ENCODE results near the gene RAD50. TPM values are rescaled to one million over a fixed set of nuclear protein-coding genes. Genes with fewer than 3 reads are reported as not detected.
"Not testable (repeated sequence)": the region's sequence is repeated elsewhere in the genome, so short reads cannot be mapped to it uniquely, and the experiment has no call there.

RAD50 gene
- total RNA-seq, 2 experiments from 2014 or later, result 39.7 to 51.6 TPM

- Mint-ChIP-seq H3K4me1 (peaks cover 25% of the 10 kb centered on the region), H3K27ac (no peak overlapping the region), H3K9me3 (ENCODE audit: low read depth) (no peaks in the 10 kb centered on the region), H3K27me3 (peaks cover under 1% of the 10 kb centered on the region), H3K4me3 (no peak overlapping the region), H3K36me3 (no peaks in the 10 kb centered on the region)
- no peak for DNase-seq
- CTCF ChIA-PET, result no interaction called here
- no peak for ATAC-seq
Observed at GRCh38 chr5:132540149-132540548, 16.6 kb upstream of the RAD50 start.

GRCh38 chr5:132540764-132541163 lies 16.0 kb upstream of the RAD50 start:
- CTCF ChIA-PET, result no interaction called here
- no peaks in the 10 kb centered on the region for H3K9me3 Mint-ChIP-seq (ENCODE audit: low read depth)
- no peak for DNase-seq
- H3K4me1 Mint-ChIP-seq, result peaks cover 26% of the 10 kb centered on the region
- H3K36me3 Mint-ChIP-seq, result no peaks in the 10 kb centered on the region
- H3K4me3 Mint-ChIP-seq, result no peak overlapping the region
- no peak for ATAC-seq
- H3K27me3 Mint-ChIP-seq, result no peaks in the 10 kb centered on the region
- no peak overlapping the region for H3K27ac Mint-ChIP-seq

GRCh38 chr5:132543472-132544201 lies 13.1 kb upstream of the RAD50 start, which contains the start of gene IL5:
Gene IL5, minus strand, starts transcription at chr5:132543522. Its CDS starts 44 bp downstream, at chr5:132543478.
- Mint-ChIP-seq H3K4me1 (peaks cover 34% of the 10 kb centered on the region), H3K4me3 (no peak within 1 kb of the TSS), H3K36me3 (no peaks in the 10 kb centered on the region), H3K27ac (peak within 1 kb of the TSS; percentile 34), H3K9me3 (ENCODE audit: low read depth) (no peaks in the 10 kb centered on the region), H3K27me3 (no peaks in the 10 kb centered on the region)
- ATAC-seq (peak; percentile 23), DNase-seq (no peak)
- CTCF ChIA-PET, result interaction anchor here (1.0 to 2.0 kb wide), 3 partner anchors 17 to 276 kb away, joined by 3 to 6 read pairs (median 4); partner anchors contain the start of gene CCNI2

- Mint-ChIP-seq H3K4me1 (peaks cover 34% of the 10 kb centered on the region), H3K36me3 (no peaks in the 10 kb centered on the region), H3K9me3 (ENCODE audit: low read depth) (no peaks in the 10 kb centered on the region), H3K27me3 (peaks cover 4% of the 10 kb centered on the region), H3K27ac (no peak overlapping the region), H3K4me3 (no peak overlapping the region)
- peak; percentile 33 for ATAC-seq
- CTCF ChIA-PET, result interaction anchor here (1.1 to 1.5 kb wide), 2 partner anchors 11 to 19 kb away, joined by 4 to 5 read pairs; partner anchors contain the start of gene RAD50
- no peak for DNase-seq
Observed at GRCh38 chr5:132546108-132546507, 10.7 kb upstream of the RAD50 start.

GRCh38 chr5:132547269-132547668 lies 9.5 kb upstream of the RAD50 start:
- CTCF ChIA-PET, result interaction anchor here (0.7 to 1.2 kb wide), 2 partner anchors 33 to 161 kb away, joined by 3 to 5 read pairs; no protein-coding TSS in a partner anchor
- Mint-ChIP-seq H3K36me3 (no peaks in the 10 kb centered on the region), H3K4me3 (no peak overlapping the region), H3K27ac (no peak overlapping the region), H3K9me3 (ENCODE audit: low read depth) (no peaks in the 10 kb centered on the region), H3K4me1 (peaks cover 34% of the 10 kb centered on the region), H3K27me3 (peaks cover 4% of the 10 kb centered on the region)
- no peak for ATAC-seq
- DNase-seq, result no peak

- not testable (repeated sequence) for H3K4me3 Mint-ChIP-seq; DNase-seq; H3K36me3 Mint-ChIP-seq; H3K27ac Mint-ChIP-seq; ATAC-seq; H3K9me3 Mint-ChIP-seq (ENCODE audit: low read depth); H3K27me3 Mint-ChIP-seq
- CTCF ChIA-PET, result interaction anchor here (1.1 to 1.6 kb wide), 2 partner anchors 18 to 23 kb away, joined by 3 to 8 read pairs; no protein-coding TSS in a partner anchor
- peaks cover 28% of the 10 kb centered on the region for H3K4me1 Mint-ChIP-seq
Observed at GRCh38 chr5:132548834-132549233, 7.9 kb upstream of the RAD50 start.

GRCh38 chr5:132549576-132549975 lies 7.2 kb upstream of the RAD50 start:
- Mint-ChIP-seq H3K27ac (no peak overlapping the region), H3K9me3 (ENCODE audit: low read depth) (no peaks in the 10 kb centered on the region), H3K4me1 (peaks cover 21% of the 10 kb centered on the region), H3K36me3 (no peaks in the 10 kb centered on the region), H3K4me3 (no peak overlapping the region), H3K27me3 (peaks cover 4% of the 10 kb centered on the region)
- no peak for ATAC-seq
- CTCF ChIA-PET, result no interaction called here
- no peak for DNase-seq

- no peaks in the 10 kb centered on the region for H3K9me3 Mint-ChIP-seq (ENCODE audit: low read depth)
Observed at GRCh38 chr5:132556153-132556762, 519 bp upstream of the RAD50 start.

GRCh38 chr5:132557478-132558172 lies 848 bp downstream of the RAD50 start:
- peak; percentile 31 for ATAC-seq
- Mint-ChIP-seq H3K4me1 (peaks cover 27% of the 10 kb centered on the region), H3K27me3 (no peaks in the 10 kb centered on the region), H3K9me3 (ENCODE audit: low read depth) (no peaks in the 10 kb centered on the region), H3K27ac (peak overlapping the region; percentile 95), H3K36me3 (peaks cover 8% of the 10 kb centered on the region), H3K4me3 (peak overlapping the region; percentile 92)
- CTCF ChIA-PET, result interaction anchor here (1.0 to 2.0 kb wide), 8 partner anchors 11 to 262 kb away, joined by 3 to 11 read pairs (median 3); no protein-coding TSS in a partner anchor
- peak; percentile 63 for DNase-seq

More at GRCh38 chr5:132556153-132556762, 519 bp upstream of the RAD50 start:
- no peak for ATAC-seq
- Mint-ChIP-seq H3K27me3 (no peaks in the 10 kb centered on the region), H3K36me3 (peaks cover 8% of the 10 kb centered on the region), H3K4me3 (peak overlapping the region; percentile 92), H3K4me1 (peaks cover 27% of the 10 kb centered on the region), H3K27ac (peak overlapping the region; percentile 95)
- CTCF ChIA-PET, result interaction anchor here (0.9 to 2.0 kb wide), 10 partner anchors 10 to 263 kb away, joined by 3 to 11 read pairs (median 3); partner anchors contain the start of genes CCNI2 and KIF3A
- DNase-seq, result no peak

GRCh38 chr5:132559383-132560060 lies 2.7 kb downstream of the RAD50 start:
- Mint-ChIP-seq H3K4me3 (peak overlapping the region; percentile 47), H3K9me3 (ENCODE audit: low read depth) (no peaks in the 10 kb centered on the region), H3K4me1 (peaks cover 27% of the 10 kb centered on the region), H3K27ac (peak overlapping the region; percentile 68), H3K27me3 (no peaks in the 10 kb centered on the region), H3K36me3 (peaks cover 8% of the 10 kb centered on the region)
- no peak for DNase-seq
- no peak for ATAC-seq
- CTCF ChIA-PET, result interaction anchor here (1.3 to 1.6 kb wide), 3 partner anchors 32 to 261 kb away, joined by 3 to 5 read pairs (median 4); partner anchors contain the start of gene KIF3A

GRCh38 chr5:132561601-132562000 lies 4.8 kb downstream of the RAD50 start:
- Mint-ChIP-seq H3K4me1 (peaks cover 32% of the 10 kb centered on the region), H3K9me3 (ENCODE audit: low read depth) (peaks cover 3% of the 10 kb centered on the region), H3K27ac (no peak overlapping the region), H3K27me3 (no peaks in the 10 kb centered on the region), H3K4me3 (no peak overlapping the region), H3K36me3 (peaks cover 14% of the 10 kb centered on the region)
- DNase-seq, result peak; percentile 59
- CTCF ChIA-PET, result interaction anchor here (1.3 kb wide), 2 partner anchors 11 to 35 kb away, joined by 3 to 6 read pairs; no protein-coding TSS in a partner anchor
- ATAC-seq, result no peak

GRCh38 chr5:132564555-132564954 lies 7.8 kb downstream of the RAD50 start:
- not testable (repeated sequence) for ATAC-seq

More at GRCh38 chr5:132564555-132564954, 7.8 kb downstream of the RAD50 start:
- CTCF ChIA-PET; H3K4me3 Mint-ChIP-seq; H3K27me3 Mint-ChIP-seq; H3K27ac Mint-ChIP-seq; DNase-seq; H3K9me3 Mint-ChIP-seq (ENCODE audit: low read depth): not testable (repeated sequence)
- Mint-ChIP-seq H3K4me1 (peaks cover 29% of the 10 kb centered on the region), H3K36me3 (peaks cover 28% of the 10 kb centered on the region)

Measured in activated CD8-positive, alpha-beta memory T cell treated with anti-CD3 and anti-CD28 coated beads, Interleukin-2, amount 10 ng/mL, durations not matched to agents 7 days and 5 days (primary cell).